ENCODE measurements around the gene RPS5. TPM values are rescaled to one million over a fixed set of nuclear protein-coding genes. Genes with fewer than 3 reads are reported as not detected.
A peak's percentile ranks its signal among the peaks of the same experiment; 100 is the strongest.

RPS5 gene
- total and polyA plus RNA-seq, 9 of the 15 experiments (the other 6 are each of a cell fraction or from before 2014, with no cell fraction given): 1,228 to 3,570 (median 2,484) TPM

- TF ChIP-seq ZNF609 (CRISPR knock-in tag; IDR thresholded peaks at IDR 0.05; ENCODE audit: borderline replicate concordance) (no peak), POLR2B (IDR thresholded peaks at IDR 0.05; ENCODE audit: low read depth, partially characterized antibody) (peak; percentile 89), NRF1 (conservative IDR thresholded peaks at IDR 0.05 in 1 of 2, IDR thresholded peaks at IDR 0.05 in 1 of 2) (peak; percentile 96 to 97), NR4A1 (CRISPR knock-in tag; IDR thresholded peaks at IDR 0.05) (no peak), NR4A1 (tag; IDR thresholded peaks at IDR 0.05) (peak; percentile 61; the same call in 1 of the 2 replicates), FOXP1 (CRISPR knock-in tag; IDR thresholded peaks at IDR 0.05) (peak; percentile 85), ERF (CRISPR knock-in tag; IDR thresholded peaks at IDR 0.05) (peak; percentile 85; the same call in 1 of the 2 replicates), SMAD2 (IDR thresholded peaks at IDR 0.05; ENCODE audit: low read depth, low read length) (no peak), KDM5B (IDR thresholded peaks at IDR 0.05; ENCODE audit: insufficient replicate concordance, low read depth, low read length) (peak; percentile 88), MCM3 (IDR thresholded peaks at IDR 0.05) (no peak), STAG1 (CRISPR knock-in tag; IDR thresholded peaks at IDR 0.05; ENCODE audit: borderline replicate concordance) (peak; percentile 1; the same call in 1 of the 2 replicates), SAP30 (IDR thresholded peaks at IDR 0.05; ENCODE audit: borderline replicate concordance, insufficient read depth, low read depth, low read length, poor library complexity, severe bottlenecking) (peak; percentile 82), BRD4 (IDR thresholded peaks at IDR 0.05) (peak; percentile 97), TEAD2 (tag; IDR thresholded peaks at IDR 0.05) (no peak), EP300 (IDR thresholded peaks at IDR 0.05; ENCODE audit: low read length) (peak; percentile 27; the same call in 1 of the 2 replicates), JUND (IDR thresholded peaks at IDR 0.05; ENCODE audit: borderline replicate concordance, low read depth, low read length) (peak; percentile 67), JUND (tag; IDR thresholded peaks at IDR 0.05; ENCODE audit: borderline replicate concordance, low read depth, low read length) (0 out of 3 replicates have a peak, but pooled peaks have one; percentile 45), PYGO2 (tag; IDR thresholded peaks at IDR 0.05) (no peak), DMBX1 (CRISPR knock-in tag; IDR thresholded peaks at IDR 0.05; ENCODE audit: borderline replicate concordance) (peak; percentile 18; the same call in 1 of the 2 replicates)
- TF ChIP-seq, protein P1, sequence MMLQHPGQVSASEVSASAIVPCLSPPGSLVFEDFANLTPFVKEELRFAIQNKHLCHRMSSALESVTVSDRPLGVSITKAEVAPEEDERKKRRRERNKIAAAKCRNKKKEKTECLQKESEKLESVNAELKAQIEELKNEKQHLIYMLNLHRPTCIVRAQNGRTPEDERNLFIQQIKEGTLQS (IDR thresholded peaks at IDR 0.05): no peak
- TF ChIP-seq, protein P1 (CRISPR knock-in tag; conservative IDR thresholded peaks at IDR 0.05): 0 out of 2 replicates have a peak, but pooled peaks have one; percentile 13
Measured at GRCh38 chr19:58386576-58387337, at the start of gene RPS5 (continued).
